Large intestine (tissue), 3 donors: ENCODE measurements around the gene STMN1. TPM values are rescaled to one million over a fixed set of nuclear protein-coding genes. Genes with fewer than 3 reads are reported as not detected.
A peak's percentile ranks its signal among the peaks of the same experiment; 100 is the strongest.

ENCODE experiments used
- DNase-seq, 2 donors: peaks; one replicate each; pipeline versions ENCODE4 v3.0.0 to v3.0.0-alpha.2; 2013
- H3K27ac ChIP-seq: one replicate; pipeline ENCODE4 v1.5.1; 2013; ENCODE audit warnings: low read length
- H3K27me3 ChIP-seq: 2 replicates; pipeline ENCODE4 v1.6.1; 2013; ENCODE audit warnings: low read length; ENCODE audit not compliant: control insufficient read depth, insufficient read depth
- H3K36me3 ChIP-seq: 2 replicates; pipeline ENCODE4 v1.6.1; 2013; ENCODE audit warnings: low read length; ENCODE audit not compliant: control insufficient read depth, insufficient read depth
- H3K4me1 ChIP-seq: one replicate; pipeline ENCODE4 v1.6.1; 2013; ENCODE audit warnings: low read length; ENCODE audit not compliant: control insufficient read depth, insufficient read depth
- H3K4me3 ChIP-seq: one replicate; pipeline ENCODE4 v1.5.1; 2013; ENCODE audit warnings: low read length
- H3K9me3 ChIP-seq: one replicate; pipeline ENCODE4 v1.6.1; 2013; ENCODE audit warnings: mild to moderate bottlenecking, low read depth, low read length, moderate library complexity; ENCODE audit not compliant: control insufficient read depth
- WGBS: methylation state at CpG from one replicate; pipeline ENCODE4 v1.1.5; 2013; ENCODE audit warnings: low lambda C conversion rate; ENCODE audit not compliant: insufficient coverage; 5-methylcytosine and 5-hydroxymethylcytosine counted together
- polyA plus RNA-seq: library from polyadenylated mRNA; unstranded; fragments of 120-200 nt; gene quantifications from one replicate; pipeline ENCODE4 v1.2.1, GENCODE V29; 2013

Gene STMN1
- polyA plus RNA-seq, 1 donor: 417 TPM

- WGBS: no CpG with 5 or more reads among the region's 2 CpGs
- Histone ChIP-seq H3K27ac (peak overlapping the region; percentile 27), H3K9me3 (no peaks in the 10 kb centered on the region), H3K4me1 (peaks cover 34% of the 10 kb centered on the region), H3K27me3 (no peaks in the 10 kb centered on the region), H3K4me3 (no peak overlapping the region), H3K36me3 (no peaks in the 10 kb centered on the region)
- peak in 1 of 2 donors; percentile 53 for DNase-seq
Observed at GRCh38 chr1:25879675-25880074, 26.5 kb downstream of the STMN1 start.

- H3K27ac ChIP-seq: no peak overlapping the region
- WGBS: 50% methylated on average over 2 of the region's 5 CpGs
Observed at GRCh38 chr1:25878690-25879089, 27.5 kb downstream of the STMN1 start.

GRCh38 chr1:25877155-25877554, 29.1 kb downstream of the STMN1 start:
- Histone ChIP-seq H3K27me3 (no peaks in the 10 kb centered on the region), H3K4me1 (peaks cover 57% of the 10 kb centered on the region), H3K27ac (no peak overlapping the region), H3K9me3 (no peaks in the 10 kb centered on the region), H3K4me3 (no peak overlapping the region), H3K36me3 (no peaks in the 10 kb centered on the region)
- DNase-seq: no peak
- WGBS: 92% methylated on average over 2 of the region's 2 CpGs

More at GRCh38 chr1:25878690-25879089, 27.5 kb downstream of the STMN1 start:
- no peaks in the 10 kb centered on the region for H3K27me3 ChIP-seq
- no peaks in the 10 kb centered on the region for H3K9me3 ChIP-seq
- peak in 1 of 2 donors; percentile 22 for DNase-seq
- no peaks in the 10 kb centered on the region for H3K36me3 ChIP-seq
- H3K4me3 ChIP-seq: no peak overlapping the region
- H3K4me1 ChIP-seq: peaks cover 42% of the 10 kb centered on the region

GRCh38 chr1:25876693-25877077, 29.5 kb downstream of the STMN1 start:
- no peak overlapping the region for H3K27ac ChIP-seq
- H3K36me3 ChIP-seq: no peaks in the 10 kb centered on the region
- H3K27me3 ChIP-seq: no peaks in the 10 kb centered on the region
- WGBS: 100% methylated on average over 2 of the region's 2 CpGs
- no peaks in the 10 kb centered on the region for H3K9me3 ChIP-seq
- H3K4me3 ChIP-seq: no peak overlapping the region
- H3K4me1 ChIP-seq: peaks cover 61% of the 10 kb centered on the region
- no peak for DNase-seq

GRCh38 chr1:25875856-25876692, 30.1 kb downstream of the STMN1 start:
- Histone ChIP-seq H3K4me1 (peaks cover 68% of the 10 kb centered on the region), H3K4me3 (peak overlapping the region; percentile 80), H3K27me3 (no peaks in the 10 kb centered on the region), H3K9me3 (no peaks in the 10 kb centered on the region), H3K27ac (peak overlapping the region; percentile 87), H3K36me3 (peaks cover 1% of the 10 kb centered on the region)
- DNase-seq: no peak
- WGBS: no CpG with 5 or more reads among the region's 32 CpGs

GRCh38 chr1:25875154-25875855, 30.9 kb downstream of the STMN1 start, which contains the start of gene PAQR7:
Gene PAQR7 (minus strand): TSS chr1:25875708. CDS start chr1:25863839, 11,869 bp downstream.
- H3K27ac ChIP-seq: peak within 1 kb of the TSS; percentile 87
- H3K9me3 ChIP-seq: no peaks in the 10 kb centered on the region
- peak within 1 kb of the TSS; percentile 80 for H3K4me3 ChIP-seq
- no peaks in the 10 kb centered on the region for H3K27me3 ChIP-seq
- peaks cover 6% of the 10 kb centered on the region for H3K36me3 ChIP-seq
- DNase-seq: peak; percentile 77 to 93
- WGBS: no CpG with 5 or more reads among the region's 75 CpGs
- H3K4me1 ChIP-seq: peaks cover 74% of the 10 kb centered on the region

GRCh38 chr1:25874635-25875153, 31.5 kb downstream of the STMN1 start:
- peaks cover 74% of the 10 kb centered on the region for H3K4me1 ChIP-seq
- no CpG with 5 or more reads among the region's 8 CpGs for WGBS
- peak overlapping the region; percentile 83 for H3K27ac ChIP-seq
- H3K27me3 ChIP-seq: no peaks in the 10 kb centered on the region
- peak overlapping the region; percentile 80 for H3K4me3 ChIP-seq
- H3K9me3 ChIP-seq: no peaks in the 10 kb centered on the region
- peak in 1 of 2 donors; percentile 24 for DNase-seq
- H3K36me3 ChIP-seq: peaks cover 12% of the 10 kb centered on the region

- peaks cover 14% of the 10 kb centered on the region for H3K36me3 ChIP-seq
- no peaks in the 10 kb centered on the region for H3K9me3 ChIP-seq
- no CpG with 5 or more reads among the region's 3 CpGs for WGBS
- peak overlapping the region; percentile 83 for H3K27ac ChIP-seq
- H3K4me1 ChIP-seq: peaks cover 73% of the 10 kb centered on the region
- H3K4me3 ChIP-seq: peak overlapping the region; percentile 80
- no peaks in the 10 kb centered on the region for H3K27me3 ChIP-seq
- no peak for DNase-seq
Observed at GRCh38 chr1:25874209-25874608, 32.0 kb downstream of the STMN1 start.

GRCh38 chr1:25873120-25873519, 33.1 kb downstream of the STMN1 start:
- Histone ChIP-seq H3K4me3 (no peak overlapping the region), H3K36me3 (peaks cover 18% of the 10 kb centered on the region), H3K27ac (no peak overlapping the region), H3K9me3 (no peaks in the 10 kb centered on the region), H3K27me3 (no peaks in the 10 kb centered on the region), H3K4me1 (peaks cover 75% of the 10 kb centered on the region)
- no CpG with 5 or more reads among the region's 3 CpGs for WGBS
- peak in 1 of 2 donors; percentile 25 for DNase-seq

GRCh38 chr1:25872713-25873112, 33.5 kb downstream of the STMN1 start:
- Histone ChIP-seq H3K27me3 (no peaks in the 10 kb centered on the region), H3K4me3 (no peak overlapping the region), H3K4me1 (peaks cover 79% of the 10 kb centered on the region), H3K9me3 (no peaks in the 10 kb centered on the region), H3K27ac (no peak overlapping the region), H3K36me3 (peaks cover 18% of the 10 kb centered on the region)
- DNase-seq: no peak
- WGBS: no CpG with 5 or more reads among the region's 2 CpGs
